Esophagus squamous epithelium (tissue), 5 donors: ENCODE measurements around the gene MINDY2. TPM values are rescaled to one million over a fixed set of nuclear protein-coding genes. Genes with fewer than 3 reads are reported as not detected.

Experiments used
- DNase-seq: peaks from one replicate; lab custom pipeline; 2025; lab: John Stamatoyannopoulos, UW
- H3K27ac ChIP-seq, 4 donors: fragments of 200-600 bp; sonication (generic); one replicate each; pipeline ENCODE4 v1.5.1; 2016 to 2019; ENCODE audit warnings: mild to moderate bottlenecking in 1 of 4
- H3K27me3 ChIP-seq, 4 donors: fragments of 200-600 bp; sonication (generic); 1 replicate in 3 of 4; 2 replicates in 1 of 4; pipeline versions ENCODE4 v1.5.1 to v1.6.0; 2017 to 2021; ENCODE audit warnings: antibody characterized with exemption in 1 of 4
- H3K36me3 ChIP-seq, 3 donors: fragments of 200-600 bp; sonication (generic); one replicate each; pipeline ENCODE4 v1.5.1; 2016 to 2019
- H3K4me1 ChIP-seq, 3 donors: fragments of 200-600 bp; sonication (generic); one replicate each; pipeline ENCODE4 v1.5.1; 2017 to 2019
- H3K4me3 ChIP-seq, 4 donors: fragments of 200-600 bp; sonication (generic); 1 replicate in 3 of 4; 2 replicates in 1 of 4; pipeline ENCODE4 v1.5.1; 2016 to 2019; ENCODE audit warnings: mild to moderate bottlenecking in 2 of 4, moderate library complexity in 1 of 4
- H3K9me3 ChIP-seq, 3 donors: fragments of 200-600 bp; sonication (generic); one replicate each; pipeline ENCODE4 v1.5.1; 2016 to 2019
- POLR2A ChIP-seq, 4 donors: fragments of 450-650 bp; IDR thresholded peaks; one replicate each; pipeline ENCODE4 v1.6.1; 2017; ENCODE audit warnings: antibody characterized with exemption in 4 of 4, mild to moderate bottlenecking in 4 of 4, moderate library complexity in 3 of 4
- WGBS, 2 donors: methylation state at CpG; one replicate each; pipeline ENCODE4 v1.1.5; 2018; 5-methylcytosine and 5-hydroxymethylcytosine counted together
- intact Hi-C: fragments of 100-400 bp; cut with DNase I; formaldehyde crosslinking; loops from one replicate; pipeline ENCODE4 v1.15.0; 2022
- total RNA-seq, 4 donors: library from RNA; depleted of rRNA; stranded (reverse); fragments of >200 nt; gene quantifications; one replicate each; pipeline ENCODE4 v1.1.0, GENCODE V29; 2016
- TF ChIP-seq, protein P1 (sequence below), 6 experiments: fragments of 450-650 bp in 4 of 6; fragments of 200-600 bp in 2 of 6; sonication (generic) in 2 of 6; IDR thresholded peaks; one replicate each; pipeline ENCODE4 v1.5.1; 2016 to 2019; ENCODE audit warnings: antibody characterized with exemption in 6 of 6, mild to moderate bottlenecking in 4 of 6, moderate library complexity in 4 of 6
- donor health status: DM: yes; HTN: yes; CAD: no.

MINDY2 gene
- total RNA-seq, 4 donors from 2014 or later = 9.1 to 17.0 (median 13.9) TPM

- no peak for DNase-seq
- H3K27me3 ChIP-seq = no peaks in the 10 kb centered on the region
- no peaks in the 10 kb centered on the region for H3K4me1 ChIP-seq
- H3K36me3 ChIP-seq = peaks cover 21 to 100% (median 48%) of the 10 kb centered on the region in 3 donors
- TF ChIP-seq, protein P1, sequence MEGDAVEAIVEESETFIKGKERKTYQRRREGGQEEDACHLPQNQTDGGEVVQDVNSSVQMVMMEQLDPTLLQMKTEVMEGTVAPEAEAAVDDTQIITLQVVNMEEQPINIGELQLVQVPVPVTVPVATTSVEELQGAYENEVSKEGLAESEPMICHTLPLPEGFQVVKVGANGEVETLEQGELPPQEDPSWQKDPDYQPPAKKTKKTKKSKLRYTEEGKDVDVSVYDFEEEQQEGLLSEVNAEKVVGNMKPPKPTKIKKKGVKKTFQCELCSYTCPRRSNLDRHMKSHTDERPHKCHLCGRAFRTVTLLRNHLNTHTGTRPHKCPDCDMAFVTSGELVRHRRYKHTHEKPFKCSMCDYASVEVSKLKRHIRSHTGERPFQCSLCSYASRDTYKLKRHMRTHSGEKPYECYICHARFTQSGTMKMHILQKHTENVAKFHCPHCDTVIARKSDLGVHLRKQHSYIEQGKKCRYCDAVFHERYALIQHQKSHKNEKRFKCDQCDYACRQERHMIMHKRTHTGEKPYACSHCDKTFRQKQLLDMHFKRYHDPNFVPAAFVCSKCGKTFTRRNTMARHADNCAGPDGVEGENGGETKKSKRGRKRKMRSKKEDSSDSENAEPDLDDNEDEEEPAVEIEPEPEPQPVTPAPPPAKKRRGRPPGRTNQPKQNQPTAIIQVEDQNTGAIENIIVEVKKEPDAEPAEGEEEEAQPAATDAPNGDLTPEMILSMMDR (IDR thresholded peaks at IDR 0.05) = no peak
- no peak for TF ChIP-seq POLR2A (IDR thresholded peaks at IDR 0.05)
- intact Hi-C loops = no loop called here
- no peak overlapping the region for H3K27ac ChIP-seq
- H3K9me3 ChIP-seq = no peaks in the 10 kb centered on the region
- no peak overlapping the region for H3K4me3 ChIP-seq
- WGBS, 2 donors = 76 to 81% methylated on average over 7 of the region's 7 CpGs
Observed at GRCh38 chr15:58889363-58889762, 118.3 kb downstream of the MINDY2 start.

DNA sequence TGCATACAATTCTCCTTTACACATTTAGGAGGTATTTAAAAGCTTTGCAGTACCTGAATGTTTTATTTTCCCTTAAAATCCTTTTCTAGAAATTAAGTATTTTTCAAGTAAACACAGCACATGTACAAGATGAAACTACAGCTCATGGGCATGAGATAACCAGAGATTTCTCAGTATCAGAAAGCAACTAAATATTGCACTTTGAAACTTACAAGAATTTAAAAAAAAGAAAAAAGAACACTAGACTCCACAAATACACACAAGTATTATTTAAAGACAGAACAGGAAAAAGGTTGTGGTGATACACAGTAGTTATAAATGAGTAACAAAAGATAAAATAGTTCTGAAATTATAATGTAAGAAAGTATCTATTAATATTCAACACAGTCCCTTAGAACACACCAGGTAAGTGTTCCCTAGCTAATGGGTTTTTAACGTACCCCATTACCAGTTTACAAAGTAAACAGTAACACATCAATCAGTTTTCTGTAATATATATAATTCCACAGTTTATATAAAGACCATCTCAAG is 127.1 kb downstream of the MINDY2 start:
- DNase-seq = no peak
- Histone ChIP-seq H3K9me3 (no peaks in the 10 kb centered on the region), H3K4me3 (no peak overlapping the region), H3K27ac (no peak overlapping the region), H3K4me1 (no peaks in the 10 kb centered on the region), H3K27me3 (no peaks in the 10 kb centered on the region), H3K36me3 (peaks cover 4 to 88% (median 16%) of the 10 kb centered on the region in 3 donors)
- intact Hi-C loops = no loop called here
- no peak for TF ChIP-seq POLR2A (IDR thresholded peaks at IDR 0.05)
- TF ChIP-seq, protein P1 (IDR thresholded peaks at IDR 0.05) = no peak
- 81 to 85% methylated on average over 1 of the region's 1 CpG for WGBS, 2 donors

- no peak for TF ChIP-seq POLR2A (IDR thresholded peaks at IDR 0.05)
- no peaks in the 10 kb centered on the region for H3K9me3 ChIP-seq
- H3K4me1 ChIP-seq = no peaks in the 10 kb centered on the region
- intact Hi-C loops = no loop called here
- no peaks in the 10 kb centered on the region for H3K27me3 ChIP-seq
- H3K27ac ChIP-seq = no peak overlapping the region
- 82 to 95% methylated on average over 3 of the region's 3 CpGs for WGBS, 2 donors
- H3K36me3 ChIP-seq = peaks cover 4 to 88% (median 9%) of the 10 kb centered on the region in 3 donors
- no peak overlapping the region for H3K4me3 ChIP-seq
- DNase-seq = no peak
Observed at GRCh38 chr15:58900631-58901030, 129.5 kb downstream of the MINDY2 start.

GRCh38 chr15:58908550-58909309 is 137.6 kb downstream of the MINDY2 start:
- Histone ChIP-seq H3K36me3 (peaks cover 0 to 95% (median 10%) of the 10 kb centered on the region in 3 donors), H3K4me1 (no peaks in the 10 kb centered on the region), H3K4me3 (no peak overlapping the region), H3K27me3 (no peaks in the 10 kb centered on the region), H3K27ac (no peak overlapping the region), H3K9me3 (no peaks in the 10 kb centered on the region)
- TF ChIP-seq POLR2A (IDR thresholded peaks at IDR 0.05) = no peak
- TF ChIP-seq, protein P1 (IDR thresholded peaks at IDR 0.05) = no peak
- WGBS, 2 donors = 90 to 95% methylated on average over 6 of the region's 6 CpGs
- intact Hi-C loops = no loop called here
- no peak for DNase-seq

- H3K9me3 ChIP-seq = no peaks in the 10 kb centered on the region
- H3K27me3 ChIP-seq = no peaks in the 10 kb centered on the region
- no peak for TF ChIP-seq POLR2A (IDR thresholded peaks at IDR 0.05)
- TF ChIP-seq, protein P1 (IDR thresholded peaks at IDR 0.05) = no peak
- no peak overlapping the region for H3K4me3 ChIP-seq
- H3K36me3 ChIP-seq = peaks cover 0 to 95% (median 15%) of the 10 kb centered on the region in 3 donors
- H3K27ac ChIP-seq = no peak overlapping the region
- H3K4me1 ChIP-seq = no peaks in the 10 kb centered on the region
- WGBS, 2 donors = 80 to 90% methylated on average over 1 of the region's 1 CpG
- DNase-seq = no peak
- intact Hi-C loops = no loop called here
Observed at GRCh38 chr15:58909616-58910015, 138.5 kb downstream of the MINDY2 start.
